Duodenal mucosa (tissue), 2 donors: Measurements from ENCODE around the gene S100Z.
"Not testable (repeated sequence)": the region's sequence is repeated elsewhere in the genome, so short reads cannot be mapped to it uniquely, and the experiment has no call there.

Source experiments
- H3K27ac ChIP-seq: one replicate; pipeline ENCODE4 v1.7.0; 2013; ENCODE audit warnings: low read depth, low read length
- H3K27me3 ChIP-seq, 2 donors: one replicate each; pipeline ENCODE4 v1.7.0; 2013; ENCODE audit warnings: low read length in 2 of 2, control low read depth in 1 of 2; ENCODE audit not compliant: insufficient read depth in 2 of 2, control insufficient read depth in 1 of 2
- H3K36me3 ChIP-seq, 2 donors: one replicate each; pipeline ENCODE4 v1.7.0; 2013; ENCODE audit warnings: low read length in 2 of 2, control low read depth in 1 of 2; ENCODE audit not compliant: insufficient read depth in 2 of 2, control insufficient read depth in 1 of 2
- H3K4me1 ChIP-seq, 2 donors: one replicate each; pipeline ENCODE4 v1.7.0; 2013; ENCODE audit warnings: low read length in 2 of 2, control low read depth in 1 of 2; ENCODE audit not compliant: insufficient read depth in 2 of 2, control insufficient read depth in 1 of 2
- H3K4me3 ChIP-seq, 2 donors: one replicate each; pipeline ENCODE4 v1.7.0; 2013; ENCODE audit warnings: low read length in 2 of 2, low read depth in 1 of 2
- H3K9ac ChIP-seq, 2 donors: one replicate each; pipeline ENCODE4 v1.7.0; 2013; ENCODE audit warnings: low read length in 2 of 2, low read depth in 1 of 2
- H3K9me3 ChIP-seq, 2 donors: one replicate each; pipeline ENCODE4 v1.7.0; 2013; ENCODE audit warnings: low read length in 2 of 2, control low read depth in 1 of 2; ENCODE audit not compliant: control insufficient read depth in 1 of 2

The S100Z gene

DNA sequence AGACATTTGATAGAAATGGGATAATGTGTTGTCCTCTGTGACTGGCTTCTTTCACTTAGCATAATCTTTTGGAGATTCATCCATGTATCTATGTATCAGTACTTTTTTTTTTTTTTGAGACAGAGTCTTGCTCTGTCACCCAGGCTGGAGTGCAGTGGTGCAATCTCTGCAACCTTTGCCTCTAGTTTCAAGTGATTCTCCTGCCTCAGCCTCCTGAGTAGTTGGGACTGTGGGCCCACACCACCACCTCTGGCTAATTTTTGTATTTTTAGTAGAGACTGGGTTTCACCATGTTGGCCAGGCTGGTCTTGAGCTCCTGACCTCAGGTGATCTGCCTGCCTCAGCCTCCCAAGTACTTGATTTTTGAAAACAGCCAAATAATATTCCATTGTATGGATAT, 23.4 kb upstream of the S100Z start:
- not testable (repeated sequence) for H3K4me3 ChIP-seq, H3K36me3 ChIP-seq, H3K9me3 ChIP-seq, H3K9ac ChIP-seq, H3K27ac ChIP-seq, H3K27me3 ChIP-seq, H3K4me1 ChIP-seq

DNA sequence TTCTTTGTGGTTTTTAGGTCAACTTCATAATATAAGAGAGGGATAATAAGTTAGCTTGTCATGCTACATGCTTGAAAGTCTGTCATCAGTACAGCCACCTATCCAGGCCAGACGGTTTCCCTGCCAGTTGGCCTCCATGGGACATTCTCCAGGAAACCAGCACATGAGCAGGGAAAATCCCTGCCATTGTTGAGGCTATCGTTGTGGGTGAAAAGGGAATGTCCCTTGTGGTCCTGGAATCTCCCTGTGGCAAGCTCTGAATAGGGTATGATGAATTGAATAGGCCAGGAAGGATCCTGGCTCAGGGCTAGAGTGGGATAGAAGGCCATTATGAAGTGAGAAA, 18.7 kb upstream of the S100Z start:
- H3K9me3 ChIP-seq: no peaks in the 10 kb centered on the region
- no peak overlapping the region for H3K4me3 ChIP-seq
- no peaks in the 10 kb centered on the region for H3K4me1 ChIP-seq
- no peaks in the 10 kb centered on the region for H3K27me3 ChIP-seq
- H3K9ac ChIP-seq: no peak overlapping the region
- no peak overlapping the region for H3K27ac ChIP-seq
- H3K36me3 ChIP-seq: peaks cover 0 to 23% of the 10 kb centered on the region in 2 donors

GRCh38 chr5:76836181-76836580, 13.6 kb upstream of the S100Z start:
- H3K4me1 ChIP-seq: no peaks in the 10 kb centered on the region
- H3K36me3 ChIP-seq: peaks cover 0 to 23% of the 10 kb centered on the region in 2 donors
- no peaks in the 10 kb centered on the region for H3K27me3 ChIP-seq
- H3K27ac ChIP-seq: no peak overlapping the region
- H3K4me3 ChIP-seq: no peak overlapping the region
- H3K9ac ChIP-seq: no peak overlapping the region
- no peaks in the 10 kb centered on the region for H3K9me3 ChIP-seq

DNA sequence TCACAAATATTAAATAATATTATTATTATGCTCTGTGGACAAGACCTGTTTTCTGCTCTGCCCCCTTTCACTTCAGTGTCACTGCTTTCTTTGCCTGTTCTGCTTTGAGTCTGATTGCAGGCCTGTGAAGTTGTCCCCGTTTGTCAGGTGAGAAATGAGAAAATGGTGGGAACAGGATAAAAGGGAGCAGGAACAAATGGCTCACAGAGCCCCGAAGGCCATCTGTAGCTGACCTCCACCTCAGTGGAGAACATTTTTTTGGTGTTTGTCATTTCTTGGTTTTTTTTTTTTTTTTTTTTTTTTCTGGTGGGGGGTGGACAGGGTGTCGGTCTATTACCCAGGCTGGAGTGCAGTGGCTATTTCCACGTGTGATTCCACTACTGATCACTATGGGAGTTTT, 13.2 kb upstream of the S100Z start:
- H3K27ac ChIP-seq: no peak overlapping the region
- peaks cover 0 to 3% of the 10 kb centered on the region in 2 donors for H3K4me1 ChIP-seq
- no peaks in the 10 kb centered on the region for H3K27me3 ChIP-seq
- H3K9ac ChIP-seq: no peak overlapping the region
- H3K36me3 ChIP-seq: peaks cover 0 to 23% of the 10 kb centered on the region in 2 donors
- H3K4me3 ChIP-seq: no peak overlapping the region
- H3K9me3 ChIP-seq: no peaks in the 10 kb centered on the region

DNA sequence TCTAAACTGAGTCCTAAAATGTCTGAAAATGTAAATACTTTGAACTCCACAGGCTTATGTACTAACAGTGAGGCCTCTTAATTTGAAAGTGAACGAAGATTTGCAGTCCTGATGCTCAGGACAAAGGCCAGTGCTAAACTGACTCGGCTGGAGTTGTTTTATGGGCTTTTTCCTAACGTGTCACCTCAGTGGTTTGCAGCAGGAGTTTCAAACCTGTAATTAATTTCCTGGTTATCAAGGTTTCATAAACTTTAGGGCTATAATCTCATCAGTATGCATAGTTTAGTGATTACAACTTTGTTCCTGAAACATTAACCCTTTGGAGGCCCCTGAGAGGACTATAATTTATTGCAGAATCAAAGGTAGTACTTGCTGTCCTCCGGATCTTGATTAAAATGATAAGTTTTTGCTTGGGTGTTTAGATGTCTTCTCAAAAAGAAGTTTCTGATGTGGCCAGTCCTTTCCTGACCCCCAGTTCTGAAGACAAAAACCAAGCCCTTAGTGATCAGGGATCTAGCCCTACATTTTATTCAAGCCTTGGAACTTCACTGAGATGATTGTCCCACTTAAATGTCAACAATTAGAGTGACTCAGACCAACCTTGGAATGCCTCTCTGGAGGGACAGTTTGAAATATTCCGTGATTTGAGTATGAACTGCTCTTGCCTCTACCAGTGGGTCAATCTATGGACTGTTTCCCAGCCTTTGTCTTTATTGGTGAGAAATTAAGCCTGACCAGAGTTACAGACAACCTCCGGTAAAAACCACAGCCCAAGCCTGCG, 11.1 kb upstream of the S100Z start:
- Histone ChIP-seq H3K27ac (no peak overlapping the region), H3K9me3 (no peaks in the 10 kb centered on the region), H3K9ac (no peak overlapping the region)

DNA sequence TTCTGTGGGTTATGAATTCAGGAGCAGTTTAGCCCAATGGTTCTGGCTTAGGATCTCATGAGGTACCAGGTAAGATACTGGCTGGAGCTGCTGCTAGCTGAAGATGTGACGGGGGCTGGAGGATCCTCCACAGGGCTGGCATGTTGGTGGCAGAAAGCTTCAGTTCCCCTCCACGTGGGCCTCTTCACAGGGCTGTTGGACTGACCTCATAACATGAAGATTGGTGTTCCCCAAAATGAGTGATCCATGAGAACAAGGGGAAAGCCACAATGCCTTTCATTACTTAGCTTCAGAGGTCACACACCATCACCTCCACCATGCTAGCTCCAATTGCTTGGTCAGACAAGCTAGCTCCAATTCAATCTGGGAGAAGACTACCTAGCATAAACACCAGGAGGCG, 8.5 kb upstream of the S100Z start:
- H3K4me1 ChIP-seq: peaks cover 0 to 3% of the 10 kb centered on the region in 2 donors
- no peaks in the 10 kb centered on the region for H3K36me3 ChIP-seq
- H3K27ac ChIP-seq: no peak overlapping the region
- H3K27me3 ChIP-seq: no peaks in the 10 kb centered on the region
- no peaks in the 10 kb centered on the region for H3K9me3 ChIP-seq
- no peak overlapping the region for H3K4me3 ChIP-seq
- no peak overlapping the region for H3K9ac ChIP-seq

More for the DNA sequence above, 11.1 kb upstream of the S100Z start:
- Histone ChIP-seq H3K4me1 (peaks cover 0 to 3% of the 10 kb centered on the region in 2 donors), H3K4me3 (no peak overlapping the region), H3K27me3 (no peaks in the 10 kb centered on the region), H3K36me3 (peaks cover 0 to 11% of the 10 kb centered on the region in 2 donors)

- no peaks in the 10 kb centered on the region for H3K36me3 ChIP-seq
Measured at GRCh38 chr5:76845890-76846289, 3.9 kb upstream of the S100Z start.

DNA sequence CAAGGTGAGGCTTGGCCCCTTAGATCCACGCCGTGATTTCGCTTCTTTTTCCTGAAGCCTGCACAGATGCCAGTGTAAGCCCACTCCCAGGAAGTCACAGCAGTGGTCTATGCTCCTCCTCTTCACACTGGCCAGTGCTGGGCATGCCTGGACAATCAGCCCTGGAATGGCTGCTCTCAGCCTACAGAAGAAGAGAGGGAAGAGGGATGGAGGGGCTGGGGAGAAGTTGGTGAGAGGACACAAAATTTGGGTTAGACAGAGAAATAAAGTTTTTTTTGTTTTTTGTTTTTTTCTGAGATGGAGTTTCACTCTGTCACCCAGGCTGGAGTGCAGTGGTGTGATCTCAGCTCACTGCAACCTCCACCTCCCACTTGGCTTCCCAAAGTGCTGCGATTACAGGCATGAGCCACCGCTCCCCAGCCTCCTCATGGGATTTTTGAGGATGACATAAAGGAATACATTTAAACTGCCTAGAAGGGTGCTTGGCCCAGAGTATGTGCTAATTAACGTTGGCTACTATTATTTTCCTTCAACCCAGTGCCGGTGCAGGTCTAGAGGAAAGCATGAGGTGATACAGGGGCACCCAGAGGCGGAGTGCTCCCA, 830 bp downstream of the S100Z start:
- Histone ChIP-seq H3K4me3 (peak overlapping the region in 1 of 2 donors; percentile 23), H3K36me3 (no peaks in the 10 kb centered on the region), H3K27me3 (no peaks in the 10 kb centered on the region), H3K27ac (peak overlapping the region; percentile 6), H3K4me1 (peaks cover 28% of the 10 kb centered on the region in 2 donors), H3K9me3 (no peaks in the 10 kb centered on the region), H3K9ac (no peak overlapping the region)

More at GRCh38 chr5:76845890-76846289, 3.9 kb upstream of the S100Z start:
- Histone ChIP-seq H3K4me3 (no peak overlapping the region), H3K27ac (no peak overlapping the region), H3K9ac (no peak overlapping the region), H3K27me3 (no peaks in the 10 kb centered on the region), H3K4me1 (peaks cover 6 to 7% of the 10 kb centered on the region in 2 donors), H3K9me3 (no peaks in the 10 kb centered on the region)

- H3K27ac ChIP-seq: no peak overlapping the region
- no peaks in the 10 kb centered on the region for H3K27me3 ChIP-seq
- H3K9me3 ChIP-seq: no peaks in the 10 kb centered on the region
- peak overlapping the region in 1 of 2 donors; percentile 23 for H3K4me3 ChIP-seq
- H3K9ac ChIP-seq: no peak overlapping the region
- H3K36me3 ChIP-seq: no peaks in the 10 kb centered on the region
- H3K4me1 ChIP-seq: peaks cover 36 to 39% of the 10 kb centered on the region in 2 donors
Measured at GRCh38 chr5:76851728-76852369, 2.0 kb downstream of the S100Z start.

- Histone ChIP-seq H3K27me3 (no peaks in the 10 kb centered on the region), H3K36me3 (no peaks in the 10 kb centered on the region), H3K27ac (no peak overlapping the region), H3K9ac (no peak overlapping the region), H3K9me3 (no peaks in the 10 kb centered on the region), H3K4me1 (peaks cover 36 to 42% of the 10 kb centered on the region in 2 donors), H3K4me3 (no peak overlapping the region)
Measured at GRCh38 chr5:76852772-76853171, 3.0 kb downstream of the S100Z start.
